Measurements from ENCODE around the gene CCDC148.

DNA sequence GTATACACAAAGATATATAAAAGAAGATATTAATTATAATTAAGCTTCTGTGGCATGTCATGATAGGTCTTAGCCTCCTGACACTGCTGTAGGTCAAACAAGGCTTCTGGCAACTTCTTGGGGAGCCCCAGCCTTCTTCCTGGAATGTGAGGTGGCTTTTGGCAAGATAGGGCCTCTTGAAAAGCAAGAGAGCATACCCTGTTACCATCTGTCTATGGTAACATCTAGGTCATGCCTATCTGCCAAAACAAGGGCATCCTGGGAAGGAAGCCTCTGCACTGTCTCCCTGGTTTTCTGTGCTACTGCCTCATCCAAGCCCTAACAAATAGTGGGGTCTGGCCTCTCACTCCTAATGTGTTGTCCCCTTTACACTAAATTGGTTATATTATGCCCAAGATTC is 70.9 kb downstream of the CCDC148 start:
- TF ChIP-seq EZH2phosphoT487 (IDR thresholded peaks at IDR 0.05; ENCODE audit: insufficient read depth, low read depth) (no peak), EZH2 (IDR thresholded peaks at IDR 0.05; ENCODE audit: insufficient read depth, poor library complexity, severe bottlenecking) (no peak)

Data from GM23248 (cell line).